Thyroid gland (tissue), 4 donors: Measurements from ENCODE around the gene BEST4.

Source experiments
- POLR2A ChIP-seq, 2 donors: fragments of 450-650 bp; IDR thresholded peaks; one replicate each; pipeline ENCODE4 v1.6.1; 2017; ENCODE audit warnings: antibody characterized with exemption in 2 of 2, mild to moderate bottlenecking in 2 of 2, moderate library complexity in 1 of 2
- TF ChIP-seq, protein P1 (sequence below), 6 experiments: fragments of 200-600 bp in 3 of 6; fragments of 450-650 bp in 3 of 6; sonication (generic) in 3 of 6; IDR thresholded peaks; one replicate each; pipeline ENCODE4 v1.5.1; 2016 to 2019; ENCODE audit warnings: antibody characterized with exemption in 6 of 6, mild to moderate bottlenecking in 2 of 6, inconsistent platforms in 1 of 6, moderate library complexity in 1 of 6

DNA sequence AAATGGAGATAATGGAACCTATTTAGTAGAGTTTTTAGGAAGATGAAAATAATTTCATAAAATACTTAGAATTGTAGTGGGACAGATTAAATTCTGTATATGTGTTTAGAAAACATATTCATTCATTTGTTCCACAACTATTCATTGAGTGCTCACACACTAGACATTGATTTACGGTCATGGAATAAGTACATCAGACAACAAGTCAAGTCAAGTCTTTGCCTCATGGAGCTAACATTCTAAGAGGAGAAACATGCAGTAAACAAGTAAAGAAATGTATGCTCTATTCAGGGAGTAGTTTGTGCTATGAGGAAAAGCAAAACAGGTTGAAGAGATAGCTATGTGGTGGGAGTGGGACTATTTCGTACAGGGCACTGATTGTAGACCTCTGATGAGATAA is 29.3 kb upstream of the BEST4 start:
- TF ChIP-seq, protein P1, sequence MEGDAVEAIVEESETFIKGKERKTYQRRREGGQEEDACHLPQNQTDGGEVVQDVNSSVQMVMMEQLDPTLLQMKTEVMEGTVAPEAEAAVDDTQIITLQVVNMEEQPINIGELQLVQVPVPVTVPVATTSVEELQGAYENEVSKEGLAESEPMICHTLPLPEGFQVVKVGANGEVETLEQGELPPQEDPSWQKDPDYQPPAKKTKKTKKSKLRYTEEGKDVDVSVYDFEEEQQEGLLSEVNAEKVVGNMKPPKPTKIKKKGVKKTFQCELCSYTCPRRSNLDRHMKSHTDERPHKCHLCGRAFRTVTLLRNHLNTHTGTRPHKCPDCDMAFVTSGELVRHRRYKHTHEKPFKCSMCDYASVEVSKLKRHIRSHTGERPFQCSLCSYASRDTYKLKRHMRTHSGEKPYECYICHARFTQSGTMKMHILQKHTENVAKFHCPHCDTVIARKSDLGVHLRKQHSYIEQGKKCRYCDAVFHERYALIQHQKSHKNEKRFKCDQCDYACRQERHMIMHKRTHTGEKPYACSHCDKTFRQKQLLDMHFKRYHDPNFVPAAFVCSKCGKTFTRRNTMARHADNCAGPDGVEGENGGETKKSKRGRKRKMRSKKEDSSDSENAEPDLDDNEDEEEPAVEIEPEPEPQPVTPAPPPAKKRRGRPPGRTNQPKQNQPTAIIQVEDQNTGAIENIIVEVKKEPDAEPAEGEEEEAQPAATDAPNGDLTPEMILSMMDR (IDR thresholded peaks at IDR 0.05), result no peak
- no peak for TF ChIP-seq POLR2A (IDR thresholded peaks at IDR 0.05)
